Activated naive CD8-positive, alpha-beta T cell treated with anti-CD3 and anti-CD28 coated beads for 36 hours (primary cell): ENCODE data around the gene PRLHR. TPM values are rescaled to one million over a fixed set of nuclear protein-coding genes. Genes with fewer than 3 reads are reported as not detected.

Experiments
- DNase-seq: peaks from one replicate; pipeline ENCODE4 v3.0.0; 2021
- H3K27ac Mint-ChIP-seq: one replicate; pipeline ENCODE4 v1.8.0; 2022; ENCODE audit warnings: mild to moderate bottlenecking, moderate library complexity, mixed read lengths
- H3K27me3 Mint-ChIP-seq: one replicate; pipeline ENCODE4 v1.8.0; 2022; ENCODE audit warnings: mild to moderate bottlenecking, mixed read lengths
- H3K36me3 Mint-ChIP-seq: one replicate; pipeline ENCODE4 v1.8.0; 2021; ENCODE audit warnings: mild to moderate bottlenecking, mixed read lengths
- H3K4me1 Mint-ChIP-seq: one replicate; pipeline ENCODE4 v1.8.0; 2021; ENCODE audit warnings: mixed read lengths
- H3K4me3 Mint-ChIP-seq: one replicate; pipeline ENCODE4 v1.8.0; 2022; ENCODE audit warnings: mild to moderate bottlenecking, moderate library complexity, mixed read lengths
- H3K9me3 Mint-ChIP-seq: one replicate; pipeline ENCODE4 v1.8.0; 2022; ENCODE audit warnings: mixed read lengths
- total RNA-seq, 2 experiments: library from RNA; stranded (reverse); gene quantifications; one replicate each; pipeline ENCODE4 v1.2.3, GENCODE V29; 2021

The PRLHR gene
- total RNA-seq, 2 experiments from 2014 or later = not detected

GRCh38 chr10:118573512-118573911, 21.9 kb downstream of the PRLHR start:
- no peak for DNase-seq
- peaks cover 3% of the 10 kb centered on the region for H3K4me1 Mint-ChIP-seq
- H3K36me3 Mint-ChIP-seq = no peaks in the 10 kb centered on the region
- no peaks in the 10 kb centered on the region for H3K27me3 Mint-ChIP-seq
- H3K27ac Mint-ChIP-seq = no peak overlapping the region
- no peaks in the 10 kb centered on the region for H3K9me3 Mint-ChIP-seq
- no peak overlapping the region for H3K4me3 Mint-ChIP-seq

GRCh38 chr10:118572256-118573041, 23.0 kb downstream of the PRLHR start:
- H3K9me3 Mint-ChIP-seq = no peaks in the 10 kb centered on the region
- H3K36me3 Mint-ChIP-seq = no peaks in the 10 kb centered on the region
- peaks cover 3% of the 10 kb centered on the region for H3K4me1 Mint-ChIP-seq
- H3K27ac Mint-ChIP-seq = no peak overlapping the region
- no peaks in the 10 kb centered on the region for H3K27me3 Mint-ChIP-seq
- DNase-seq = no peak
- no peak overlapping the region for H3K4me3 Mint-ChIP-seq

- no peaks in the 10 kb centered on the region for H3K36me3 Mint-ChIP-seq
- H3K27me3 Mint-ChIP-seq = no peaks in the 10 kb centered on the region
- H3K4me1 Mint-ChIP-seq = peaks cover 3% of the 10 kb centered on the region
- DNase-seq = no peak
- H3K27ac Mint-ChIP-seq = no peak overlapping the region
- H3K9me3 Mint-ChIP-seq = no peaks in the 10 kb centered on the region
- no peak overlapping the region for H3K4me3 Mint-ChIP-seq
These were observed 24.3 kb downstream of the PRLHR start for GRCh38 chr10:118571123-118571522.

GRCh38 chr10:118570591-118570990, 24.9 kb downstream of the PRLHR start:
- Mint-ChIP-seq H3K36me3 (no peaks in the 10 kb centered on the region), H3K4me1 (peaks cover 3% of the 10 kb centered on the region), H3K27me3 (peaks cover 1% of the 10 kb centered on the region), H3K4me3 (no peak overlapping the region), H3K9me3 (no peaks in the 10 kb centered on the region), H3K27ac (no peak overlapping the region)
- no peak for DNase-seq

GRCh38 chr10:118569882-118570252, 25.6 kb downstream of the PRLHR start:
- Mint-ChIP-seq H3K27ac (no peak overlapping the region), H3K4me1 (peaks cover 3% of the 10 kb centered on the region), H3K36me3 (no peaks in the 10 kb centered on the region), H3K9me3 (no peaks in the 10 kb centered on the region), H3K27me3 (peaks cover 3% of the 10 kb centered on the region), H3K4me3 (no peak overlapping the region)
- no peak for DNase-seq

- no peak overlapping the region for H3K27ac Mint-ChIP-seq
- no peak for DNase-seq
- peaks cover 3% of the 10 kb centered on the region for H3K27me3 Mint-ChIP-seq
- H3K4me1 Mint-ChIP-seq = peaks cover 3% of the 10 kb centered on the region
- no peak overlapping the region for H3K4me3 Mint-ChIP-seq
- H3K9me3 Mint-ChIP-seq = no peaks in the 10 kb centered on the region
- H3K36me3 Mint-ChIP-seq = no peaks in the 10 kb centered on the region
These were observed 26.1 kb downstream of the PRLHR start for GRCh38 chr10:118569241-118569881.

- Mint-ChIP-seq H3K4me1 (peaks cover 3% of the 10 kb centered on the region), H3K27me3 (peaks cover 3% of the 10 kb centered on the region), H3K36me3 (no peaks in the 10 kb centered on the region), H3K27ac (no peak overlapping the region), H3K9me3 (no peaks in the 10 kb centered on the region), H3K4me3 (no peak overlapping the region)
- peak; percentile 39 for DNase-seq
These were observed 27.1 kb downstream of the PRLHR start for GRCh38 chr10:118568327-118568848.

- no peaks in the 10 kb centered on the region for H3K9me3 Mint-ChIP-seq
- H3K27ac Mint-ChIP-seq = no peak overlapping the region
These were observed 27.7 kb downstream of the PRLHR start for GRCh38 chr10:118567701-118568248.

GRCh38 chr10:118566911-118567310, 28.5 kb downstream of the PRLHR start:
- Mint-ChIP-seq H3K27me3 (peaks cover 3% of the 10 kb centered on the region), H3K27ac (no peak overlapping the region), H3K9me3 (peaks cover 3% of the 10 kb centered on the region), H3K36me3 (no peaks in the 10 kb centered on the region), H3K4me1 (peaks cover 3% of the 10 kb centered on the region), H3K4me3 (no peak overlapping the region)
- DNase-seq = no peak

More at GRCh38 chr10:118567701-118568248, 27.7 kb downstream of the PRLHR start:
- peaks cover 3% of the 10 kb centered on the region for H3K4me1 Mint-ChIP-seq
- H3K27me3 Mint-ChIP-seq = peaks cover 3% of the 10 kb centered on the region
- no peak for DNase-seq
- no peak overlapping the region for H3K4me3 Mint-ChIP-seq
- H3K36me3 Mint-ChIP-seq = no peaks in the 10 kb centered on the region

GRCh38 chr10:118565301-118566075, 30.0 kb downstream of the PRLHR start:
- H3K9me3 Mint-ChIP-seq = peaks cover 7% of the 10 kb centered on the region
- H3K4me1 Mint-ChIP-seq = peaks cover 3% of the 10 kb centered on the region
- no peak overlapping the region for H3K4me3 Mint-ChIP-seq
- peaks cover 3% of the 10 kb centered on the region for H3K27me3 Mint-ChIP-seq
- DNase-seq = no peak
- no peaks in the 10 kb centered on the region for H3K36me3 Mint-ChIP-seq
- H3K27ac Mint-ChIP-seq = no peak overlapping the region

GRCh38 chr10:118564652-118565051, 30.8 kb downstream of the PRLHR start:
- Mint-ChIP-seq H3K4me1 (peaks cover 3% of the 10 kb centered on the region), H3K9me3 (peaks cover 7% of the 10 kb centered on the region), H3K27me3 (peaks cover 3% of the 10 kb centered on the region), H3K4me3 (no peak overlapping the region), H3K36me3 (no peaks in the 10 kb centered on the region), H3K27ac (no peak overlapping the region)
- DNase-seq = no peak

GRCh38 chr10:118564114-118564513, 31.3 kb downstream of the PRLHR start:
- Mint-ChIP-seq H3K4me1 (peaks cover 3% of the 10 kb centered on the region), H3K36me3 (no peaks in the 10 kb centered on the region), H3K4me3 (no peak overlapping the region), H3K27me3 (peaks cover 3% of the 10 kb centered on the region), H3K27ac (no peak overlapping the region), H3K9me3 (peaks cover 9% of the 10 kb centered on the region)
- no peak for DNase-seq

- Mint-ChIP-seq H3K4me3 (no peak overlapping the region), H3K9me3 (peaks cover 9% of the 10 kb centered on the region), H3K36me3 (no peaks in the 10 kb centered on the region), H3K27ac (no peak overlapping the region), H3K27me3 (peaks cover 3% of the 10 kb centered on the region), H3K4me1 (no peaks in the 10 kb centered on the region)
- DNase-seq = no peak
These were observed 32.0 kb downstream of the PRLHR start for GRCh38 chr10:118563373-118563890.

GRCh38 chr10:118562851-118563250, 32.6 kb downstream of the PRLHR start:
- no peak for DNase-seq
- Mint-ChIP-seq H3K4me3 (no peak overlapping the region), H3K4me1 (no peaks in the 10 kb centered on the region), H3K27ac (no peak overlapping the region), H3K27me3 (peaks cover 6% of the 10 kb centered on the region), H3K9me3 (peaks cover 9% of the 10 kb centered on the region), H3K36me3 (no peaks in the 10 kb centered on the region)

- no peaks in the 10 kb centered on the region for H3K36me3 Mint-ChIP-seq
- peaks cover 14% of the 10 kb centered on the region for H3K9me3 Mint-ChIP-seq
- peaks cover 39% of the 10 kb centered on the region for H3K27me3 Mint-ChIP-seq
- no peak overlapping the region for H3K4me3 Mint-ChIP-seq
- DNase-seq = no peak
- no peak overlapping the region for H3K27ac Mint-ChIP-seq
- no peaks in the 10 kb centered on the region for H3K4me1 Mint-ChIP-seq
These were observed 37.5 kb downstream of the PRLHR start for GRCh38 chr10:118557946-118558345.
